NCI-H748 (cell line): ENCODE results near the gene CHAD.

Experiments
- DNase-seq: peaks from one replicate; lab custom pipeline; 2025; ENCODE audit not compliant: unreplicated experiment; lab: John Stamatoyannopoulos, UW

Gene CHAD

GRCh38 chr17:50468304-50469207 is at the start of gene CHAD:
Gene CHAD (minus strand): TSS chr17:50468880. CDS start chr17:50468813, 67 bp downstream.
- DNase-seq = peak; percentile 48

GRCh38 chr17:50517504-50518383 is 49.1 kb upstream of the CHAD start:
- no peak for DNase-seq

GRCh38 chr17:50517011-50517410 is 48.3 kb upstream of the CHAD start:
- no peak for DNase-seq

GRCh38 chr17:50514936-50515702 is 46.4 kb upstream of the CHAD start:
- DNase-seq = no peak

- no peak for DNase-seq
Observed at GRCh38 chr17:50514388-50514787, 45.7 kb upstream of the CHAD start.

- no peak for DNase-seq
Observed at GRCh38 chr17:50513495-50513894, 44.8 kb upstream of the CHAD start.

- no peak for DNase-seq
Observed at GRCh38 chr17:50511058-50511457, 42.4 kb upstream of the CHAD start.

GRCh38 chr17:50508573-50509460 is 40.1 kb upstream of the CHAD start:
- DNase-seq = no peak

- DNase-seq = peak; percentile 89
Observed at GRCh38 chr17:50507871-50508572, 39.3 kb upstream of the CHAD start, which contains the start of gene MYCBPAP. Gene MYCBPAP (plus strand): TSS chr17:50508439. CDS start chr17:50508675, 236 bp downstream.

GRCh38 chr17:50506298-50506697 is 37.6 kb upstream of the CHAD start:
- no peak for DNase-seq

GRCh38 chr17:50505591-50506130 is 37.0 kb upstream of the CHAD start:
- DNase-seq = no peak

GRCh38 chr17:50502301-50502990 is 33.8 kb upstream of the CHAD start:
- no peak for DNase-seq

- no peak for DNase-seq
Observed at GRCh38 chr17:50501054-50501453, 32.4 kb upstream of the CHAD start.

GRCh38 chr17:50499721-50500120 is 31.0 kb upstream of the CHAD start:
- no peak for DNase-seq

GRCh38 chr17:50499270-50499669 is 30.6 kb upstream of the CHAD start:
- no peak for DNase-seq

- DNase-seq = no peak
Observed at GRCh38 chr17:50498021-50498874, 29.6 kb upstream of the CHAD start.

GRCh38 chr17:50495918-50496317 is 27.2 kb upstream of the CHAD start:
- no peak for DNase-seq
